WTC11 (cell line): ENCODE data around the gene KRTAP5-3. TPM values are rescaled to one million over a fixed set of nuclear protein-coding genes. Genes with fewer than 3 reads are reported as not detected.

Experiments used
- ATAC-seq: fragments of 200-7000 bp; cut with Tn5 transposase; 2 replicates; pipeline ENCODE4 v1.10.0; 2021; ENCODE audit warnings: mild to moderate bottlenecking, moderate library complexity
- CTCF ChIA-PET: fragments of 300-600 bp; sonication (Branson Sonifier 250); formaldehyde crosslinking; loops from one replicate; lab custom pipeline; 2021; ENCODE audit warnings: antibody characterized with exemption; lab: Charles Lee
- POLR2A ChIA-PET: fragments of 350-600 bp; sonication (Branson Sonifier 250); formaldehyde crosslinking; loops from one replicate; lab custom pipeline; 2021; ENCODE audit warnings: antibody characterized with exemption; lab: Charles Lee
- DNase-seq: peaks from one replicate; pipeline ENCODE4 v3.0.0; 2021; ENCODE audit warnings: low spot score
- H3K27ac Mint-ChIP-seq: 2 replicates; pipeline ENCODE4 v1.8.0; 2021; ENCODE audit warnings: mixed read lengths
- H3K27me3 Mint-ChIP-seq: 2 replicates; pipeline ENCODE4 v1.8.0; 2021; ENCODE audit warnings: low read depth, mild to moderate bottlenecking, moderate library complexity, mixed read lengths
- H3K36me3 Mint-ChIP-seq: 2 replicates; pipeline ENCODE4 v1.8.0; 2021; ENCODE audit warnings: mixed read lengths
- H3K4me1 Mint-ChIP-seq: 2 replicates; pipeline ENCODE4 v1.8.0; 2022; ENCODE audit warnings: mixed read lengths
- H3K4me3 Mint-ChIP-seq: 2 replicates; pipeline ENCODE4 v1.8.0; 2021; ENCODE audit warnings: mild to moderate bottlenecking, moderate library complexity, mixed read lengths
- H3K9me3 Mint-ChIP-seq: 2 replicates; pipeline ENCODE4 v1.8.0; 2021; ENCODE audit warnings: mixed read lengths
- CREB1 ChIP-seq: sonication (generic); formaldehyde crosslinking; IDR thresholded peaks from 2 replicates; pipeline ENCODE4 v1.8.0; 2023; ENCODE audit warnings: mild to moderate bottlenecking, missing genetic modification reagents
- CTCF ChIP-seq: fragments of 200-600 bp; IDR thresholded peaks from 2 replicates; pipeline ENCODE4 v1.8.0; 2022; ENCODE audit warnings: antibody characterized with exemption
- FOXP1 ChIP-seq: sonication (generic); formaldehyde crosslinking; IDR thresholded peaks from 2 replicates; pipeline ENCODE4 v1.8.0; 2022; ENCODE audit warnings: missing genetic modification reagents, mild to moderate bottlenecking, moderate library complexity, borderline replicate concordance
- GRHL2 ChIP-seq: fragments of 250-450 bp; sonication (Bioruptor Pico); IDR thresholded peaks from 2 replicates; pipeline ENCODE4 v1.8.0; 2022; ENCODE audit warnings: mild to moderate bottlenecking, moderate library complexity; ENCODE audit not compliant: insufficient replicate concordance, severe bottlenecking
- HMGXB4 ChIP-seq: sonication (generic); formaldehyde crosslinking; IDR thresholded peaks from 2 replicates; pipeline ENCODE4 v1.8.1; 2023; ENCODE audit warnings: mild to moderate bottlenecking, moderate library complexity, missing genetic modification reagents
- MAX ChIP-seq: sonication (generic); formaldehyde crosslinking; IDR thresholded peaks from 2 replicates; pipeline ENCODE4 v1.8.0; 2022; ENCODE audit warnings: mild to moderate bottlenecking, missing genetic modification reagents
- NR2C2 ChIP-seq: sonication (generic); formaldehyde crosslinking; IDR thresholded peaks from 2 replicates; pipeline ENCODE4 v1.8.0; 2022; ENCODE audit warnings: mild to moderate bottlenecking, missing genetic modification reagents
- PREB ChIP-seq: sonication (generic); formaldehyde crosslinking; IDR thresholded peaks from 2 replicates; pipeline ENCODE4 v1.8.1; 2022; ENCODE audit warnings: mild to moderate bottlenecking, missing genetic modification reagents, moderate library complexity, borderline replicate concordance
- PRRX2 ChIP-seq: fragments of 250-450 bp; sonication (Bioruptor Pico); IDR thresholded peaks from 2 replicates; pipeline ENCODE4 v1.8.0; 2021; ENCODE audit warnings: mild to moderate bottlenecking
- SMAD4 ChIP-seq: sonication (generic); formaldehyde crosslinking; IDR thresholded peaks from 2 replicates; pipeline ENCODE4 v1.8.0; 2022; ENCODE audit warnings: mild to moderate bottlenecking, missing genetic modification reagents
- TEAD1 ChIP-seq: sonication (generic); formaldehyde crosslinking; IDR thresholded peaks from 2 replicates; pipeline ENCODE4 v1.8.0; 2022; ENCODE audit warnings: mild to moderate bottlenecking, missing genetic modification reagents
- TEAD4 ChIP-seq: sonication (generic); formaldehyde crosslinking; IDR thresholded peaks from 2 replicates; pipeline ENCODE4 v1.8.0; 2022; ENCODE audit warnings: mild to moderate bottlenecking, missing genetic modification reagents
- ZNF416 ChIP-seq: fragments of 250-450 bp; sonication (Bioruptor Pico); IDR thresholded peaks from 2 replicates; pipeline ENCODE4 v1.9.0; 2021; ENCODE audit warnings: mild to moderate bottlenecking, inconsistent platforms
- total RNA-seq: library from RNA; stranded (reverse); gene quantifications from 3 replicates; pipeline ENCODE4 v1.2.3, GENCODE V29; 2021

KRTAP5-3 gene
- total RNA-seq, 1 experiment from 2014 or later, result not detected

GRCh38 chr11:1643146-1643690 is 35.0 kb upstream of the KRTAP5-3 start (continued):
- no peak for TF ChIP-seq TEAD1 (CRISPR knock-in tag)

GRCh38 chr11:1642288-1643145 is 34.3 kb upstream of the KRTAP5-3 start:
- H3K27me3 Mint-ChIP-seq, result peaks cover 3% of the 10 kb centered on the region
- no peaks in the 10 kb centered on the region for H3K36me3 Mint-ChIP-seq
- no peak overlapping the region for H3K4me3 Mint-ChIP-seq
- no peaks in the 10 kb centered on the region for H3K9me3 Mint-ChIP-seq
- DNase-seq (no peak), ATAC-seq (no peak)
- H3K27ac Mint-ChIP-seq, result no peak overlapping the region
- peaks cover 3% of the 10 kb centered on the region for H3K4me1 Mint-ChIP-seq
- ChIA-PET POLR2A (no interaction called here), CTCF (interaction anchor here (2.0 to 4.0 kb wide), 2 partner anchors 9 to 10 kb away, joined by 19 to 57 read pairs; no protein-coding TSS in a partner anchor)
- TF ChIP-seq FOXP1 (CRISPR knock-in tag) (no peak), ZNF416 (CRISPR knock-in tag) (no peak), PRRX2 (CRISPR knock-in tag) (no peak), GRHL2 (CRISPR knock-in tag) (no peak), TEAD4 (CRISPR knock-in tag) (no peak), PREB (CRISPR knock-in tag) (no peak), SMAD4 (CRISPR knock-in tag) (no peak), NR2C2 (CRISPR knock-in tag) (no peak), MAX (CRISPR knock-in tag) (no peak)
- TF ChIP-seq, all 79 proteins: peak for 0

GRCh38 chr11:1641096-1641495 is 32.8 kb upstream of the KRTAP5-3 start:
- H3K36me3 Mint-ChIP-seq, result no peaks in the 10 kb centered on the region
- no peak for DNase-seq
- POLR2A ChIA-PET, result no interaction called here

GRCh38 chr11:1640076-1640946 is 32.0 kb upstream of the KRTAP5-3 start:
- ATAC-seq, result peak; percentile 94
- ChIA-PET CTCF (interaction anchor here (0.6 to 4.8 kb wide), 30 partner anchors 8 to 511 kb away, joined by 3 to 57 read pairs (median 4); partner anchors contain the start of gene KRTAP5-5), POLR2A (no interaction called here)
- Mint-ChIP-seq H3K27ac (no peak overlapping the region), H3K4me1 (peaks cover 3% of the 10 kb centered on the region), H3K9me3 (no peaks in the 10 kb centered on the region), H3K4me3 (no peak overlapping the region), H3K36me3 (no peaks in the 10 kb centered on the region), H3K27me3 (peaks cover 4% of the 10 kb centered on the region)
- TF ChIP-seq HMGXB4 (CRISPR knock-in tag) (0 out of 2 replicates have a peak, but pooled peaks have one; percentile 58), NR2C2 (CRISPR knock-in tag) (no peak), CTCF (peak; percentile 83)
- peak; percentile 74 for DNase-seq

More at GRCh38 chr11:1641096-1641495, 32.8 kb upstream of the KRTAP5-3 start:
- Mint-ChIP-seq H3K27me3 (no peaks in the 10 kb centered on the region; the same call in none of the 2 replicates), H3K27ac (no peak overlapping the region), H3K4me1 (peaks cover 3% of the 10 kb centered on the region), H3K9me3 (no peaks in the 10 kb centered on the region), H3K4me3 (no peak overlapping the region)
- CTCF ChIA-PET, result interaction anchor here (1.3 to 4.8 kb wide), 7 partner anchors 11 to 192 kb away, joined by 5 to 57 read pairs (median 16); partner anchors contain the start of gene KRTAP5-5
- no peak for ATAC-seq
- TF ChIP-seq NR2C2 (CRISPR knock-in tag) (no peak), PREB (CRISPR knock-in tag) (no peak), CREB1 (CRISPR knock-in tag) (no peak)
